HepG2 (cell line): ENCODE measurements around the gene FAM219A. TPM values are rescaled to one million over a fixed set of nuclear protein-coding genes. Genes with fewer than 3 reads are reported as not detected.

ENCODE experiments used
- HNF4A ChIP-seq: sonication (generic); formaldehyde crosslinking; IDR thresholded peaks from 2 replicates; pipeline ENCODE4 v1.4.0; 2020; ENCODE audit warnings: missing genetic modification reagents
- HOXA5 ChIP-seq: sonication (generic); formaldehyde crosslinking; IDR thresholded peaks from 2 replicates; pipeline ENCODE4 v1.4.0; 2020; ENCODE audit warnings: missing genetic modification reagents
- KLF15 ChIP-seq: sonication (generic); formaldehyde crosslinking; IDR thresholded peaks from 2 replicates; pipeline ENCODE4 v1.8.1; 2023; ENCODE audit warnings: borderline replicate concordance, mild to moderate bottlenecking, inconsistent platforms, missing genetic modification reagents, mixed read lengths
- MED13 ChIP-seq: sonication (generic); formaldehyde crosslinking; IDR thresholded peaks from 2 replicates; pipeline ENCODE4 v1.5.0; 2020; ENCODE audit warnings: missing genetic modification reagents
- NR1H2 ChIP-seq: sonication (generic); formaldehyde crosslinking; IDR thresholded peaks from 2 replicates; pipeline ENCODE4 v1.8.1; 2022; ENCODE audit warnings: low read depth, missing genetic modification reagents, borderline replicate concordance
- PCBP1 ChIP-seq: fragments of 200-400 bp; formaldehyde crosslinking; IDR thresholded peaks from 2 replicates; pipeline ENCODE4 v1.6.1; 2017; ENCODE audit warnings: mild to moderate bottlenecking, low read depth, low read length, borderline replicate concordance
- RARA ChIP-seq: IDR thresholded peaks from 2 replicates; pipeline ENCODE4 v1.6.1; 2016; ENCODE audit warnings: missing genetic modification reagents, missing compliant biosample characterization
- TSC22D2 ChIP-seq: sonication (generic); formaldehyde crosslinking; IDR thresholded peaks from 2 replicates; pipeline ENCODE4 v1.5.1; 2020; ENCODE audit warnings: missing genetic modification reagents, mild to moderate bottlenecking, borderline replicate concordance
- ZBTB8A ChIP-seq: sonication (generic); formaldehyde crosslinking; IDR thresholded peaks from 2 replicates; pipeline ENCODE4 v1.4.0; 2020; ENCODE audit warnings: mild to moderate bottlenecking, low read depth, missing genetic modification reagents, borderline replicate concordance
- ZFP82 ChIP-seq: sonication (generic); formaldehyde crosslinking; IDR thresholded peaks from 2 replicates; pipeline ENCODE4 v1.5.1; 2020; ENCODE audit warnings: mild to moderate bottlenecking, missing genetic modification reagents, borderline replicate concordance
- ZNF24 ChIP-seq: fragments of 450-650 bp; IDR thresholded peaks from 2 replicates; pipeline ENCODE4 v1.6.1; 2017; ENCODE audit warnings: antibody characterized with exemption, mild to moderate bottlenecking
- ZNF335 ChIP-seq: sonication (generic); formaldehyde crosslinking; IDR thresholded peaks from 2 replicates; pipeline ENCODE4 v1.4.0; 2020; ENCODE audit warnings: missing genetic modification reagents
- ZNF431 ChIP-seq: sonication (generic); formaldehyde crosslinking; IDR thresholded peaks from 2 replicates; pipeline ENCODE4 v1.9.0; 2022; ENCODE audit warnings: missing genetic modification reagents, low read depth, mild to moderate bottlenecking, borderline replicate concordance
- ZNF432 ChIP-seq: sonication (generic); formaldehyde crosslinking; IDR thresholded peaks from 2 replicates; pipeline ENCODE4 v1.5.0; 2020; ENCODE audit warnings: missing genetic modification reagents, mild to moderate bottlenecking, borderline replicate concordance
- ZNF703 ChIP-seq: sonication (generic); formaldehyde crosslinking; IDR thresholded peaks from 2 replicates; pipeline ENCODE4 v1.5.1; 2020; ENCODE audit warnings: missing genetic modification reagents, mild to moderate bottlenecking, moderate library complexity, borderline replicate concordance
- ZNF782 ChIP-seq: sonication (generic); formaldehyde crosslinking; IDR thresholded peaks from 2 replicates; pipeline ENCODE4 v1.4.0; 2020; ENCODE audit warnings: missing genetic modification reagents, mild to moderate bottlenecking, borderline replicate concordance
- polyA plus RNA-seq, 8 experiments: library from polyadenylated mRNA; depleted of rRNA in 3 of 8; stranded (reverse) in 7 of 8; unstranded in 1 of 8; fragments of >200 nt; fragmentation: Illumina TruSeq in 4 of 8; extraction: Trizol in 4 of 8; gene quantifications; 2 replicates each; pipeline versions ENCODE4 v1.2.1 to v1.2.3, GENCODE V29; 2011 to 2016; ENCODE audit warnings: low read depth in 4 of 8, missing spikeins in 1 of 8, mixed read lengths in 1 of 8; ENCODE audit not compliant: insufficient read depth in 1 of 8
- total RNA-seq, 5 experiments: library from RNA; depleted of rRNA; stranded (reverse); fragments of >200 nt; fragmentation: Illumina TruSeq; extraction: Trizol; gene quantifications; 2 replicates each; pipeline ENCODE4 v1.2.3, GENCODE V29; 2016; ENCODE audit warnings: low read depth in 1 of 5
- TF ChIP-seq, protein P1 (sequence below): IDR thresholded peaks from 2 replicates; pipeline ENCODE4 v1.6.1; 2012; ENCODE audit warnings: low read depth, low read length, improper control_type of control experiment
- TF ChIP-seq, protein P2 (sequence below): sonication (generic); formaldehyde crosslinking; conservative IDR thresholded peaks from 2 replicates; pipeline ENCODE4 v1.5.0; 2020; ENCODE audit warnings: missing genetic modification reagents
- TF ChIP-seq, protein P3 (sequence below): IDR thresholded peaks from 2 replicates; pipeline ENCODE4 v1.6.1; 2016; ENCODE audit warnings: missing biosample characterization, missing genetic modification reagents, low read depth
- TF ChIP-seq, protein P4 (sequence below): sonication (generic); formaldehyde crosslinking; IDR thresholded peaks from 2 replicates; pipeline ENCODE4 v1.4.0; 2020; ENCODE audit warnings: low read depth, mild to moderate bottlenecking, missing genetic modification reagents
- TF ChIP-seq, protein P5 (sequence below): sonication (generic); formaldehyde crosslinking; IDR thresholded peaks from 2 replicates; pipeline ENCODE4 v1.8.0; 2022; ENCODE audit warnings: mild to moderate bottlenecking, missing genetic modification reagents, moderate library complexity
- TF ChIP-seq, protein P6 (sequence below): IDR thresholded peaks from 2 replicates; pipeline ENCODE4 v1.6.1; 2012; ENCODE audit warnings: inconsistent platforms

Gene FAM219A
- total and polyA plus RNA-seq, 2 of the 13 experiments (the other 11 are each of a cell fraction or from before 2014, with no cell fraction given) = 3.9 to 6.4 TPM

DNA sequence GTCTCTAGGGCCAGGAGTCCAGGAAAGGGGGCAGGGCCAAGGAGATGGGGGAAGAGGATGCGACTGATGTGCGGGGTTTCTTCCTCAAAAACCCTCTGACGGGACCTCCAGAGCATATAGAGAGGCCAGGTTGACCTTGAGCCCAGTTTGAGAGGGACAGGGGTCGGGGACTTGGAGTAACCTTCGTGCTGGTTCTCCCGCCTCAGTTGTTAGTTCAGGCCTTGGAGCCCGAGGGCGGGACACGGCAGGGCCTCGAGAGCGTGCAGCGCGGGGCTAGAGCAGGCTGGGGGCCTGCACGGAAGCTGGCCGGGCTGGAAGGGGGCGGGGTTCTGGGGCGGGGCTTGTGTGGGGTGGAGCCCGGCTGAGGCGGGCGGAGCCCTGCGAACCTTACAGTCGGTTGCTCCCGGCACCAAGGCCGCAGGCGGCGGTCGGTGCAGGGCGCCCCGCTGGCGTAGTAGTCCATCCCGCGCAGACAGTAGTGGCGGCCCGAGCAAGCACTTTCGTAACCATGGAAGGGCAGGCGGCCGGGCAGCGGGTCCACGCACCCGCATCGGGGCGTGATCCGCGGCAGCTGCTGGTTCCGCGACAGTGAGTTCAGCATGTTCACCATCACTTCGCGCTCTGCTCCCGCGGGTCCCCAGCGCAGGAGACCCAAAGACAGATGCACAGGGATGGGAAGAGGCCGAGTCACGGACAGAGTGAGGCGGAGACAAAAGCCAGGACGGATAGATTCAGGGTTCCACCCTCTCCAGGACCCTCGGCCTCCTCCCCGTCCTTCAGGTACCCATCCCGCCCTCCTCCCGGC is 77.7 kb downstream of the FAM219A start (continued):
- TF ChIP-seq ZFP82 (CRISPR knock-in tag) (peak; percentile 71; the same call in 1 of the 2 replicates), PCBP1 (no peak), ZNF24 (no peak), HOXA5 (CRISPR knock-in tag) (no peak), ZNF432 (CRISPR knock-in tag) (no peak), KLF15 (CRISPR knock-in tag) (peak; percentile 83), RARA (peak; percentile 63), HNF4A (no peak), MED13 (CRISPR knock-in tag) (peak; percentile 76), ZNF782 (CRISPR knock-in tag) (no peak), ZNF335 (CRISPR knock-in tag) (no peak), NR1H2 (CRISPR knock-in tag) (peak; percentile 66; the same call in 1 of the 2 replicates), ZNF703 (CRISPR knock-in tag) (peak; percentile 84; the same call in 1 of the 2 replicates), ZBTB8A (CRISPR knock-in tag) (no peak), TSC22D2 (CRISPR knock-in tag) (peak; percentile 64; the same call in 1 of the 2 replicates), ZNF431 (no peak; the same call in 1 of the 2 replicates)
- TF ChIP-seq, protein P1, sequence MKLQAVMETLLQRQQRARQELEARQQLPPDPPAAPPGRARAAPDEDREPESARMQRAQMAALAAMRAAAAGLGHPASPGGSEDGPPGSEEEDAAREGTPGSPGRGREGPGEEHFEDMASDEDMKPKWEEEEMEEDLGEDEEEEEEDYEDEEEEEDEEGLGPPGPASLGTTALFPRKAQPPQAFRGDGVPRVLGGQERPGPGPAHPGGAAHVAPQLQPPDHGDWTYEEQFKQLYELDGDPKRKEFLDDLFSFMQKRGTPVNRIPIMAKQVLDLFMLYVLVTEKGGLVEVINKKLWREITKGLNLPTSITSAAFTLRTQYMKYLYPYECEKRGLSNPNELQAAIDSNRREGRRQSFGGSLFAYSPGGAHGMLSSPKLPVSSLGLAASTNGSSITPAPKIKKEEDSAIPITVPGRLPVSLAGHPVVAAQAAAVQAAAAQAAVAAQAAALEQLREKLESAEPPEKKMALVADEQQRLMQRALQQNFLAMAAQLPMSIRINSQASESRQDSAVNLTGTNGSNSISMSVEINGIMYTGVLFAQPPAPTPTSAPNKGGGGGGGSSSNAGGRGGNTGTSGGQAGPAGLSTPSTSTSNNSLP = no peak
- TF ChIP-seq, protein P2, sequence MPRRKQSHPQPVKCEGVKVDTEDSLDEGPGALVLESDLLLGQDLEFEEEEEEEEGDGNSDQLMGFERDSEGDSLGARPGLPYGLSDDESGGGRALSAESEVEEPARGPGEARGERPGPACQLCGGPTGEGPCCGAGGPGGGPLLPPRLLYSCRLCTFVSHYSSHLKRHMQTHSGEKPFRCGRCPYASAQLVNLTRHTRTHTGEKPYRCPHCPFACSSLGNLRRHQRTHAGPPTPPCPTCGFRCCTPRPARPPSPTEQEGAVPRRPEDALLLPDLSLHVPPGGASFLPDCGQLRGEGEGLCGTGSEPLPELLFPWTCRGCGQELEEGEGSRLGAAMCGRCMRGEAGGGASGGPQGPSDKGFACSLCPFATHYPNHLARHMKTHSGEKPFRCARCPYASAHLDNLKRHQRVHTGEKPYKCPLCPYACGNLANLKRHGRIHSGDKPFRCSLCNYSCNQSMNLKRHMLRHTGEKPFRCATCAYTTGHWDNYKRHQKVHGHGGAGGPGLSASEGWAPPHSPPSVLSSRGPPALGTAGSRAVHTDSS (CRISPR knock-in tag) = no peak
- TF ChIP-seq, protein P3, sequence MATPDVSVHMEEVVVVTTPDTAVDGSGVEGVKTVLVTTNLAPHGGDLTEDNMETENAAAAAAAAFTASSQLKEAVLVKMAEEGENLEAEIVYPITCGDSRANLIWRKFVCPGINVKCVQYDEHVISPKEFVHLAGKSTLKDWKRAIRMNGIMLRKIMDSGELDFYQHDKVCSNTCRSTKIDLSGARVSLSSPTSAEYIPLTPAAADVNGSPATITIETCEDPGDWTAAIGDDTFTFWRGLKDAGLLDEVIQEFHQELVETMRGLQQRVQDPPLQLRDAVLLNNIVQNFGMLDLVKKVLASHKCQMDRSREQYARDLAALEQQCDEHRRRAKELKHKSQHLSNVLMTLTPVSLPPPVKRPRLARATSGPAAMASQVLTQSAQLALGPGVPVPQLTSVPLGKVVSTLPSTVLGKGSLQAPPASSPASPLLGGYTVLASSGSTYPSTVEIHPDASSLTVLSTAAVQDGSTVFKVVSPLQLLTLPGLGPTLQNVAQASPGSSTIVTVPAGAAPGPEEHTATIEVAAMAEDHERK (CRISPR knock-in tag) = no peak
- TF ChIP-seq, protein P4, sequence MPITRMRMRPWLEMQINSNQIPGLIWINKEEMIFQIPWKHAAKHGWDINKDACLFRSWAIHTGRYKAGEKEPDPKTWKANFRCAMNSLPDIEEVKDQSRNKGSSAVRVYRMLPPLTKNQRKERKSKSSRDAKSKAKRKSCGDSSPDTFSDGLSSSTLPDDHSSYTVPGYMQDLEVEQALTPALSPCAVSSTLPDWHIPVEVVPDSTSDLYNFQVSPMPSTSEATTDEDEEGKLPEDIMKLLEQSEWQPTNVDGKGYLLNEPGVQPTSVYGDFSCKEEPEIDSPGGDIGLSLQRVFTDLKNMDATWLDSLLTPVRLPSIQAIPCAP (CRISPR knock-in tag) = no peak
- TF ChIP-seq, protein P5, sequence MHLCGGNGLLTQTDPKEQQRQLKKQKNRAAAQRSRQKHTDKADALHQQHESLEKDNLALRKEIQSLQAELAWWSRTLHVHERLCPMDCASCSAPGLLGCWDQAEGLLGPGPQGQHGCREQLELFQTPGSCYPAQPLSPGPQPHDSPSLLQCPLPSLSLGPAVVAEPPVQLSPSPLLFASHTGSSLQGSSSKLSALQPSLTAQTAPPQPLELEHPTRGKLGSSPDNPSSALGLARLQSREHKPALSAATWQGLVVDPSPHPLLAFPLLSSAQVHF (CRISPR knock-in tag) = no peak; the same call in 1 of the 2 replicates
- TF ChIP-seq, protein P6, sequence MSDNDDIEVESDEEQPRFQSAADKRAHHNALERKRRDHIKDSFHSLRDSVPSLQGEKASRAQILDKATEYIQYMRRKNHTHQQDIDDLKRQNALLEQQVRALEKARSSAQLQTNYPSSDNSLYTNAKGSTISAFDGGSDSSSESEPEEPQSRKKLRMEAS = no peak
